IPS-20b (cell line): ENCODE data around the gene NSUN4.
"Not testable (repeated sequence)": the region's sequence is repeated elsewhere in the genome, so short reads cannot be mapped to it uniquely, and the experiment has no call there.

Source experiments
- H3K27ac ChIP-seq: one replicate; pipeline ENCODE4 v1.5.1; 2013; ENCODE audit warnings: low read length
- H3K27me3 ChIP-seq: 2 replicates; pipeline ENCODE4 v1.6.1; 2013; ENCODE audit warnings: mild to moderate bottlenecking, low read length, inconsistent platforms; ENCODE audit not compliant: insufficient read depth
- H3K36me3 ChIP-seq: 2 replicates; pipeline ENCODE4 v1.6.1; 2013; ENCODE audit warnings: low read depth, mild to moderate bottlenecking, inconsistent platforms, low read length, moderate library complexity; ENCODE audit not compliant: insufficient read depth
- H3K4me1 ChIP-seq: 2 replicates; pipeline ENCODE4 v1.6.1; 2013; ENCODE audit warnings: mild to moderate bottlenecking, control low read depth, inconsistent platforms, low read length, moderate library complexity; ENCODE audit not compliant: insufficient read depth
- H3K4me3 ChIP-seq: 2 replicates; pipeline ENCODE4 v1.5.1; 2013; ENCODE audit warnings: mild to moderate bottlenecking, low read length, inconsistent platforms
- H3K9ac ChIP-seq: 2 replicates; pipeline ENCODE4 v1.6.1; 2013; ENCODE audit warnings: low read depth, mild to moderate bottlenecking, inconsistent platforms, low read length, moderate library complexity
- H3K9me3 ChIP-seq: 2 replicates; pipeline ENCODE4 v1.6.1; 2013; ENCODE audit warnings: mild to moderate bottlenecking, low read depth, low read length, inconsistent platforms; ENCODE audit not compliant: insufficient read depth

NSUN4 gene

DNA sequence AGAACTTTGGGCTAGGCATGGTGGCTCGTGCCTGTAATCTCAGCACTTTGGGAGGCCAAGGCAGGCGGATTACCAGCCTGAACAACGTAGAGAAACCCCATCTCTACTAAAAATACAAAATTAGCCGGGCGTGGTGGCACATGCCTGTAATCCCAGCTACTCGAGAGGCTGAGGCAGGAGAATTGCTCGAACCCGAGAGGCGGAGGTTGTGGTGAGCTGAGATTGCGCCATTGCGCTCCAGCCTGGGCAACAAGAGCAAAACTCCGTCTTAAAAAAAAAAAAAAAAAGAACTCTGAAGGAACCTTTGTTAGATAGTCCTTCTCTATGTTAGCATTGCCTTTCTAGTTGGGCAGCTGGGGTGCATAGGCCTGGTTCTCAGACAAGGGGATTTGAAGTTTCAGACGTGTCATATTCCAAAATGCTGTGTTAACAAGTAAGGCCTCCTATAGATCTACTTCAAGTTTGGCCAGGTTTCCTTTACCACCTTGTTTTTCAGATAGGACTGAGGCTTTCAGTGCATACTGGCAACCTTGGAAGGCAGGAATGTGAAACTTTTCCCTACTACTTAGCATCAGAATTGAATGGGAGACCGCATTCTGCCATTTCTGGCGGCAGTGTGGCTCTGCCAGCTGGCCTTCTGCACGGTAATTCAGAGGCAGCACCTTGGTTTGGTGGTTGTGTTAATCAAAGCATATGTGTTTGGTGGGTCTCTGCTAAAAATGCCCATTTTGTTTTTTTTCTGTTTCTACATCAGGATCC lies 31.0 kb upstream of the NSUN4 start:
- Histone ChIP-seq H3K36me3 (peaks cover 75% of the 10 kb centered on the region), H3K4me1 (peaks cover 20% of the 10 kb centered on the region), H3K9me3 (no peaks in the 10 kb centered on the region), H3K27ac (no peak overlapping the region), H3K9ac (peak overlapping the region; percentile 61; the same call in 1 of the 2 replicates), H3K27me3 (no peaks in the 10 kb centered on the region), H3K4me3 (no peak overlapping the region)

DNA sequence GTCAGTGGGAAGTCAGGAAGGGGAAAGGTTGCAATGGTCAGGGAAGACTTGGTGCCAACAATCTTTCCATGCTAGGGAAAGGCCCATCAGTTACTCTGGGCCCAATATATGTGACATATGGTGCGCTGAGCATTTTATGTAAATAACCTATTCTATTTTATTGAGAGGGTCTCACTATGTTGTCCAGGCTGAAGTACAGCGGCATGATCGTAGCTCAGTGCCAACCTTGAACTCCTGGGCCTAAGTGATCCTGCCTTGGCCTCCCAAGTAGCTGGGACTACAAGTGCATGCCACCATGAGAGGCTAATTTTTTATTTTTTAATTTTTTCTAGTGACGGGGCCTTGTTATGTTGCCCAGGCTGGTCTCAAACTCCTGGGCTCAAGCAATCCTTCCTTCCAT lies 30.3 kb upstream of the NSUN4 start:
- Histone ChIP-seq H3K36me3 (peaks cover 80% of the 10 kb centered on the region), H3K9ac (no peak overlapping the region), H3K4me3 (no peak overlapping the region), H3K4me1 (peaks cover 20% of the 10 kb centered on the region), H3K9me3 (no peaks in the 10 kb centered on the region), H3K27ac (no peak overlapping the region), H3K27me3 (no peaks in the 10 kb centered on the region)

DNA sequence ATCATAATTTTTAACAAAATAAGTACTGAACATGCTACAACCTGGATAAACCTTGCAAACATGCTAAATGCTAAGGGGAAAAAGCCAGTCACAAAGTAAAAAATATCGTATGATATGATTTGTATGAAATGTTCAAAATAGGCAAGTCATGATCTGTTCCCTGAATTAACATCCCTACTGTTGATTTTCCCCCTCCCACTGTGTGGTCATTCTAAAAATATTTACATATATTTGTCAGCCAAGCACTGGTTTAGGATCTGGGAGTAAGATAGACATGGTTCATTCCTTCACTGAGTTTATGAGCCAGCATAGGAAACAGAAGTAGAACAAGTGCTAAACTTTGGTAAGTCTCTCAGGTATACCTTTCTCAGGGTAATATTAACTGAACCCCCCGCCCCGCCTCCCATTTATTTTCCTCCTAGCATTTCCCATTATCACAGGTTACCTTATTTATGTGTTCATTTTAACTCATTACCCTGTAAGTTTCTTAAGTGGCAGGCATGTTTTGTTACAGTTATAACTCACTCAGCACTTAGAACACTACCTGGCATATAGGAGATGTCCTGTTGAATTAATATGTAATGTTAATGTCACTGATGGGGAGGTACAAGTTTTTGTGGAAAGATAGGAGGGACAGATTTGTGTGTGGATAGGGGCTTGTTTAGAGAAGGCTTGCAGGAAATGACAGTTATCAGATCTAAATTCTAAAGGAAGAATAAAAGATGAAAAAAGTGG lies 24.8 kb upstream of the NSUN4 start:
- no peaks in the 10 kb centered on the region; the same call in 1 of the 2 replicates for H3K4me1 ChIP-seq
- H3K27ac ChIP-seq, result no peak overlapping the region
- peaks cover 61% of the 10 kb centered on the region for H3K36me3 ChIP-seq
- H3K9ac ChIP-seq, result no peak overlapping the region
- no peak overlapping the region for H3K4me3 ChIP-seq
- no peaks in the 10 kb centered on the region for H3K9me3 ChIP-seq
- no peaks in the 10 kb centered on the region for H3K27me3 ChIP-seq

DNA sequence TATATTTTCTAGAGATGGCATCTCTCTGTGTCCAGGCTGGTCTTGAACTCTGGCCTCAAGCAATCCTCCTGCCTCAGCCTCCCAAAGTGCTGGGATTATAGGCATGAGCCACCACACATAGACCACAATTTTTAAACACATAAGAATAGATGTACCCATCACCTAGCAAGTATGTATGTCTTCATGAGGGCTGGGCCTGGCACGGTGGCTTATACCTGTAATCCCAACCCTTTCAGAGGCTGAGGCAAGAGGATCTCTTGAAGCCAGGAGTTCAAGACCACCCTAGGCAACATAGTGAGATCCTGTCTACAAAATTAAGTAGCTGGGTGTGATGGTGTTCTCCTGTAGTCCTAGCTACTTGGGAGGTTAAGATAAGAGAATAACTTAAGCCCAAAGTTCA lies 23.3 kb upstream of the NSUN4 start:
- Histone ChIP-seq H3K36me3 (peaks cover 47% of the 10 kb centered on the region), H3K4me1 (no peaks in the 10 kb centered on the region; the same call in 1 of the 2 replicates), H3K27ac (no peak overlapping the region), H3K4me3 (no peak overlapping the region), H3K9ac (no peak overlapping the region), H3K9me3 (no peaks in the 10 kb centered on the region), H3K27me3 (no peaks in the 10 kb centered on the region)

DNA sequence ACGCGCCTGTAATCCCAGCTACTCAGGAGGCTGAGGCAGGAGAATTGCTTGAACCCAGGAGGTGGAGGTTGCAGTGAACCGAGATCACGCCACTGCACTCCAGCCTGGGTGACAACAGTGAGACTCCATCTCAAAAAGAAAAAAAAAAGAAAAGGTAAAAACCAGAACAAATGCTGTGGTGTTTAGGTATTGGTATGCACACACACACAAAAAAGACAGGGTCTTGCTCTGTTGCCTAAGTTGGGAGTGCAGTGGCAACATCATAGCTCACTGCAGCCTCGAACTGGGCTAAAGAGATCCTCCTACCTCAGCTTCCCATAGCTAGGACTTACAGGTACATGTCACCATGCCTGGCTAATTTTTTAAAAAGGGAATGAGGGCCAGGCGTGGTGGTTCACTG lies 21.3 kb upstream of the NSUN4 start:
- H3K4me1 ChIP-seq, result not testable (repeated sequence)

GRCh38 chr1:46319960-46320914 lies 20.4 kb upstream of the NSUN4 start:
- peaks cover 22% of the 10 kb centered on the region for H3K36me3 ChIP-seq
- H3K9ac ChIP-seq, result peak overlapping the region; percentile 45; the same call in 1 of the 2 replicates
- H3K27ac ChIP-seq, H3K4me1 ChIP-seq, H3K27me3 ChIP-seq, H3K9me3 ChIP-seq, H3K4me3 ChIP-seq: not testable (repeated sequence)

More for the DNA sequence above, 21.3 kb upstream of the NSUN4 start:
- H3K4me3 ChIP-seq, H3K27ac ChIP-seq, H3K27me3 ChIP-seq, H3K9ac ChIP-seq, H3K9me3 ChIP-seq: not testable (repeated sequence)
- H3K36me3 ChIP-seq, result peaks cover 29% of the 10 kb centered on the region

DNA sequence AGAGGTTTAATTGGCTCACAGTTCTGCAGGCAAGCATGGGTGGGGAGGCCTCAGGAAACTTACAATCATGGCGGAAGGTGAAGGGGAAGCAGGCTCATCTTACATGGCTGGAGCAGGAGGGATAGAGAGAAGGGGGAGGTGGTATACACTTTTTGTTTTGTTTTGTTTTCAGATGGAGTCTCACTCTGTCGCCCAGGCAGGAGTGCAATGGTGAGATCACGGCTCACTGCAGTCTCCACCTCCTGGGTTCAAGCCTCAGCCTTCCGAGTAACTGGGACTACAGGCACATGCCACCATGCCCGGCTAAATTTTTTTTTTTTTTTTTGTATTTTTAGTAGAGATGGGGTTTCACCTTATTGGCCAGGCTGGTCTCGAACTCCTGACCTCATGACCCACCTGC lies 18.4 kb upstream of the NSUN4 start:
- not testable (repeated sequence) for H3K36me3 ChIP-seq, H3K4me1 ChIP-seq, H3K9ac ChIP-seq, H3K9me3 ChIP-seq, H3K27me3 ChIP-seq, H3K27ac ChIP-seq, H3K4me3 ChIP-seq

DNA sequence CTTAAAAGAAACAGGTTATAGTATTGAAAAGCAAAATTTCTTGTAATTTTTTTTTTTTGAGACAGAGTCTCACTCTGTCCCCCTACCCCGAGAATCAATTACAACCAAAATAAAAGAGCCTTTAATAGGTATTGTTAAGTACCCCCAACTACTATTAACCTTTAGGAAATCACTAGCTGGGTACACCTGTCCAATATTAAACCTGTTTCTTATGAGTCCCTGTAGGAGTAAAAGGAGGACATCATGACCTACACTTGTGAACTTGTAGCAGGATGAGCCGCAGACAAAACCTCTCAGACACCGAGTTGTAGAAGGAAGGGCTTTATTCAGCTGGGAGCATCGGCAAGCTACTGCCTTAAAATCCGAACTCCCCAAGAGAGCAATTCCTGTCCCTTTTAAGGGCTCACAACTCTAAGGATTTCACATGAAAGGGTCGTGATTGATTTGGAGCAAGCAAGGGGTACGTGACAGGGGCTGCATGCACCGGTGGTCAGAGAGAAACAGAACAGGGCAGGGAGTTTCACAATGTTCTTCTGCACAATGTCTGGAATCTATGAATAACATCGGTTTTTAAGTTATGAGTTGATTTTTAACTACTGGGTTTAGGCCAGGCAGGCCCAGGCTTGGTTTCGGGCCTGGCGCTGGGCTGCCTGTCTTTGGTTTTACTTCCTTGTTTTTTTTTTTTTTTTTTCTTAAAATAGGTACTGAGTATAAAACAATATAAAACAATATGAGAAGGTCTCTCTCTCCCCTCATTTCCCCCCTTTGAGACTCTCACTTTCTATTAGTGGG lies 15.1 kb upstream of the NSUN4 start:
- H3K9ac ChIP-seq, H3K27me3 ChIP-seq, H3K4me3 ChIP-seq: not testable (repeated sequence)

GRCh38 chr1:46328182-46328581 lies 12.4 kb upstream of the NSUN4 start:
- H3K27me3 ChIP-seq, H3K4me1 ChIP-seq, H3K36me3 ChIP-seq, H3K9ac ChIP-seq, H3K27ac ChIP-seq, H3K4me3 ChIP-seq, H3K9me3 ChIP-seq: not testable (repeated sequence)

More for the DNA sequence above, 15.1 kb upstream of the NSUN4 start:
- not testable (repeated sequence) for H3K9me3 ChIP-seq, H3K36me3 ChIP-seq, H3K27ac ChIP-seq, H3K4me1 ChIP-seq

DNA sequence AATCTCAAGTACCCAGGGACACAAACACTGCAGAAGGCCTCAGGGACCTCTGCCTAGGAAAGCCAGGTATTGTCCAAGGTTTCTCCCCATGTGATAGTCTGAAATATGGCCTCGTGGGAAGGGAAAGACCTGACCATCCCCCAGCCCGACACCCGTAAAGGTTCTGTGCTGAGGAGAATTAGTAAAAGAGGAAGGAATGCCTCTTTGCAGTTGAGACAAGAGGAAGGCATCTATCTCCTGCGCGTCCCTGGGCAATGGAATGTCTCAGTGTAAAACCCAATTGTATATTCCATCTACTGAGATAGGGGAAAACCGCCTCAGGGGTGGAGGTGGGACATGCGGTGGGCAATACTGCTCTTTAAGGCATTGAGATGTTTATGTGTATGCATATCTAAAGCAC lies 10.8 kb upstream of the NSUN4 start:
- not testable (repeated sequence) for H3K4me1 ChIP-seq, H3K9me3 ChIP-seq, H3K27ac ChIP-seq, H3K4me3 ChIP-seq, H3K36me3 ChIP-seq, H3K9ac ChIP-seq, H3K27me3 ChIP-seq

DNA sequence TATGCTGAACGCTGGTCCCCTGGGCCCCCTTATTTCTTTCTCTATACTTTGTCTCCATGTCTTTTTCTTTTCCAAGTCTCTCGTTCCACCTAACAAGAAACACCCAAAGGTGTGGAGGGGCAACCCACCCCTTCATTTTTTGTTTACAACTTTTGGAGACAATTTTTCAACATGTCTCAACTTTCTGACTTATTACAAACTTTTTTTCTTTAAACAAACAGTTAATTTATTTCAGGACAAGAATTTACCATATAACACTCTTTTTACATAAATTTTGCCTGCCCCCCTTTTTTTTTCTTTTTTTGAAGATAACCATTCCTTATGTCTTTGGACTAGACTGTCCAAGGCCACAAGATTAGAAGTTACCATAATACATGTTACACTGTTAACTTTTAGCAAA lies 10.2 kb upstream of the NSUN4 start:
- H3K27ac ChIP-seq, H3K4me1 ChIP-seq, H3K4me3 ChIP-seq, H3K9ac ChIP-seq, H3K36me3 ChIP-seq, H3K27me3 ChIP-seq, H3K9me3 ChIP-seq: not testable (repeated sequence)
